WTC11 (cell line): Measurements from ENCODE around the gene KCNIP1. TPM values are rescaled to one million over a fixed set of nuclear protein-coding genes. Genes with fewer than 3 reads are reported as not detected.

Experiments used
- ATAC-seq: fragments of 200-7000 bp; cut with Tn5 transposase; 2 replicates; pipeline ENCODE4 v1.10.0; 2021; ENCODE audit warnings: mild to moderate bottlenecking, moderate library complexity
- CTCF ChIA-PET: fragments of 300-600 bp; sonication (Branson Sonifier 250); formaldehyde crosslinking; loops from one replicate; lab custom pipeline; 2021; ENCODE audit warnings: antibody characterized with exemption; lab: Charles Lee
- POLR2A ChIA-PET: fragments of 350-600 bp; sonication (Branson Sonifier 250); formaldehyde crosslinking; loops from one replicate; lab custom pipeline; 2021; ENCODE audit warnings: antibody characterized with exemption; lab: Charles Lee
- DNase-seq: peaks from one replicate; pipeline ENCODE4 v3.0.0; 2021; ENCODE audit warnings: low spot score
- H3K27ac Mint-ChIP-seq: 2 replicates; pipeline ENCODE4 v1.8.0; 2021; ENCODE audit warnings: mixed read lengths
- H3K27me3 Mint-ChIP-seq: 2 replicates; pipeline ENCODE4 v1.8.0; 2021; ENCODE audit warnings: low read depth, mild to moderate bottlenecking, moderate library complexity, mixed read lengths
- H3K36me3 Mint-ChIP-seq: 2 replicates; pipeline ENCODE4 v1.8.0; 2021; ENCODE audit warnings: mixed read lengths
- H3K4me1 Mint-ChIP-seq: 2 replicates; pipeline ENCODE4 v1.8.0; 2022; ENCODE audit warnings: mixed read lengths
- H3K4me3 Mint-ChIP-seq: 2 replicates; pipeline ENCODE4 v1.8.0; 2021; ENCODE audit warnings: mild to moderate bottlenecking, moderate library complexity, mixed read lengths
- H3K9me3 Mint-ChIP-seq: 2 replicates; pipeline ENCODE4 v1.8.0; 2021; ENCODE audit warnings: mixed read lengths
- AR ChIP-seq: fragments of 250-450 bp; sonication (Bioruptor Pico); IDR thresholded peaks from 2 replicates; pipeline ENCODE4 v1.9.0; 2021; ENCODE audit warnings: mild to moderate bottlenecking
- CREM ChIP-seq: sonication (generic); formaldehyde crosslinking; IDR thresholded peaks from 2 replicates; pipeline ENCODE4 v1.8.1; 2022; ENCODE audit warnings: mild to moderate bottlenecking, missing genetic modification reagents, moderate library complexity
- CTCF ChIP-seq: fragments of 200-600 bp; IDR thresholded peaks from 2 replicates; pipeline ENCODE4 v1.8.0; 2022; ENCODE audit warnings: antibody characterized with exemption
- ERG ChIP-seq: fragments of 250-450 bp; sonication (Bioruptor Pico); IDR thresholded peaks from 2 replicates; pipeline ENCODE4 v1.8.0; 2021; ENCODE audit warnings: mild to moderate bottlenecking
- ETV6 ChIP-seq: sonication (generic); formaldehyde crosslinking; IDR thresholded peaks from 2 replicates; pipeline ENCODE4 v1.8.1; 2022; ENCODE audit warnings: mild to moderate bottlenecking, missing genetic modification reagents
- FOXP4 ChIP-seq: sonication (generic); formaldehyde crosslinking; IDR thresholded peaks from 2 replicates; pipeline ENCODE4 v1.8.0; 2022; ENCODE audit warnings: mild to moderate bottlenecking, missing genetic modification reagents
- MXD4 ChIP-seq: fragments of 250-450 bp; sonication (Bioruptor Pico); IDR thresholded peaks from 2 replicates; pipeline ENCODE4 v1.8.0; 2021; ENCODE audit warnings: mild to moderate bottlenecking, moderate library complexity, borderline replicate concordance
- NR1H2 ChIP-seq: sonication (generic); formaldehyde crosslinking; IDR thresholded peaks from 2 replicates; pipeline ENCODE4 v1.9.0; 2021; ENCODE audit warnings: mild to moderate bottlenecking, moderate library complexity, missing genetic modification reagents
- NR3C1 ChIP-seq: sonication (generic); formaldehyde crosslinking; conservative IDR thresholded peaks from 2 replicates; pipeline ENCODE4 v1.8.1; 2023; ENCODE audit warnings: low read depth, mild to moderate bottlenecking, missing genetic modification reagents
- OVOL2 ChIP-seq: fragments of 250-450 bp; sonication (Bioruptor Pico); IDR thresholded peaks from 2 replicates; pipeline ENCODE4 v1.9.0; 2021; ENCODE audit warnings: mild to moderate bottlenecking, borderline replicate concordance
- PRRX2 ChIP-seq: fragments of 250-450 bp; sonication (Bioruptor Pico); IDR thresholded peaks from 2 replicates; pipeline ENCODE4 v1.8.0; 2021; ENCODE audit warnings: mild to moderate bottlenecking
- RELA ChIP-seq: sonication (generic); formaldehyde crosslinking; IDR thresholded peaks from 2 replicates; pipeline ENCODE4 v1.8.1; 2022; ENCODE audit warnings: missing genetic modification reagents, mild to moderate bottlenecking, borderline replicate concordance
- SOX15 ChIP-seq: fragments of 250-450 bp; sonication (Bioruptor Pico); IDR thresholded peaks from 2 replicates; pipeline ENCODE4 v1.9.0; 2021; ENCODE audit warnings: mild to moderate bottlenecking
- TCF7 ChIP-seq: sonication (generic); formaldehyde crosslinking; IDR thresholded peaks from 2 replicates; pipeline ENCODE4 v1.8.0; 2022; ENCODE audit warnings: mild to moderate bottlenecking, low read depth, missing genetic modification reagents, moderate library complexity
- ZNF232 ChIP-seq: sonication (generic); formaldehyde crosslinking; IDR thresholded peaks from 2 replicates; pipeline ENCODE4 v1.8.0; 2022; ENCODE audit warnings: mild to moderate bottlenecking, missing genetic modification reagents
- ZNF281 ChIP-seq: sonication (generic); formaldehyde crosslinking; IDR thresholded peaks from 2 replicates; pipeline ENCODE4 v1.8.0; 2023; ENCODE audit warnings: mild to moderate bottlenecking, missing genetic modification reagents
- ZNF423 ChIP-seq: fragments of 250-450 bp; sonication (Bioruptor Pico); IDR thresholded peaks from 2 replicates; pipeline ENCODE4 v2.1.2; 2022; ENCODE audit warnings: mild to moderate bottlenecking, moderate library complexity
- total RNA-seq: library from RNA; stranded (reverse); gene quantifications from 3 replicates; pipeline ENCODE4 v1.2.3, GENCODE V29; 2021

The KCNIP1 gene
- total RNA-seq, 1 experiment from 2014 or later: 0.59 TPM

- CTCF ChIA-PET: interaction anchor here (0.6 to 2.1 kb wide), 2 partner anchors 12 to 35 kb away, joined by 3 to 5 read pairs; no protein-coding TSS in a partner anchor
Measured at GRCh38 chr5:170755679-170756456, 252.0 kb downstream of the KCNIP1 start.

More at GRCh38 chr5:170755679-170756456, 252.0 kb downstream of the KCNIP1 start:
- no peak for ATAC-seq
- POLR2A ChIA-PET: no interaction called here
- Mint-ChIP-seq H3K4me3 (no peak overlapping the region), H3K27me3 (peaks cover under 1% of the 10 kb centered on the region), H3K9me3 (peaks cover 14% of the 10 kb centered on the region), H3K27ac (no peak overlapping the region), H3K36me3 (peaks cover 35% of the 10 kb centered on the region), H3K4me1 (peaks cover 34% of the 10 kb centered on the region)
- TF ChIP-seq PRRX2 (CRISPR knock-in tag): no peak
- no peak for TF ChIP-seq ZNF281 (CRISPR knock-in tag)
- no peak for TF ChIP-seq SOX15
- no peak for TF ChIP-seq ZNF232 (CRISPR knock-in tag)
- TF ChIP-seq ERG (CRISPR knock-in tag): no peak
- no peak for TF ChIP-seq AR
- no peak for TF ChIP-seq NR3C1 (CRISPR knock-in tag)
- no peak for TF ChIP-seq ZNF423 (CRISPR knock-in tag)
- no peak for TF ChIP-seq OVOL2 (CRISPR knock-in tag)
- no peak for TF ChIP-seq NR1H2
- no peak for TF ChIP-seq MXD4 (CRISPR knock-in tag)
- TF ChIP-seq TCF7 (CRISPR knock-in tag): no peak
- no peak for TF ChIP-seq CTCF
- TF ChIP-seq RELA (CRISPR knock-in tag): no peak
- TF ChIP-seq ETV6: no peak
- TF ChIP-seq CREM (CRISPR knock-in tag): no peak
- TF ChIP-seq FOXP4 (CRISPR knock-in tag): no peak
- DNase-seq: no peak
